HG02870 (cell line): ENCODE measurements around the gene NDUFAF3.

ENCODE experiments used
- ATAC-seq: cut with Tn5 transposase; IDR thresholded peaks from one replicate; pipeline ENCODE4 v1.9.1; 2021; ENCODE audit warnings: mild to moderate bottlenecking, moderate library complexity; ENCODE audit not compliant: unreplicated experiment

The NDUFAF3 gene

DNA sequence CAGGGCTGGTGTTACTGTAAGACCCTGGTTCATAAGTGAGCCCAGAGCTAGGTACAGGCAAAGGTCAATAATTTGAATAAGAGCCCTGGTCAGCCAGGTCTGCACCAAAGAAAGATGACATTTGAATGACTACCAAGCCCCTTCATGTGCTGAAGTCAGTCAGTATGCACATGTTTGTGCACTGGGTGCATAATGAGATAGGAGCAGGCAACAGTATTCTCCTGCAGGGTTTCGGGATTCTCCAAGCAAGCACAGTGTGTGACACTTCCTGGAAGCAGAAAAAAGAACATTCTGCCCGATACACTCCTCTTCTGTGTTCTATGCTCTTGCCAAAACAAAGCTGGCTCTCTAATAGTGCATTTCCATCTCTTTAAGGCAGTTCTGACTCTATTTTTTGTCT is 12.7 kb downstream of the NDUFAF3 start:
- no peak for ATAC-seq

GRCh38 chr3:49035281-49035680 is 13.4 kb downstream of the NDUFAF3 start:
- no peak for ATAC-seq

- no peak for ATAC-seq
Observed at GRCh38 chr3:49053543-49053942, 31.6 kb downstream of the NDUFAF3 start.

DNA sequence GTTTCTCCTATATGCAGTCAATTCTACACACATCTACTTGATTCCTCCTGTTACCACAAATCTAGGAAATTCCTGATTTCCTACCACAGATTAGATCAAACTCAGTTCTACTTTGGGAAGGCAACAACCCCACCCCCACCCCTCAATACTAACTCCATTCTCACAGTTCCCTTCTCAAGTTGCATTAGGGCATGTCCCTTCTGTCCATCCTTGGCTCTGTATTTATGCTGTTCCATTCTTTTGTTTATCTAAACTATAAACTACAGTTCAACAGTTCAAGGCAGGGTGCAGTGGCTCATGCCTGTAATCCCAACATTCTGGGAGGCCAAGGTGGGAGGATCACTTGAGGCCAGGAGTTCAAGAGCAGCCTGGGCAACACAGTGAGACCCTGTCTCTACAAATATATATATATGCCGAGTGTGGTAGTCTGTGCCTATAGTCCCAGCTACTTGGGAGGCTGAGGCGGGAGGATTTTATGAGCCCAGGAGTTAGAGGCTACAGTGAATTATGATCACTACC is 32.5 kb downstream of the NDUFAF3 start:
- no peak for ATAC-seq

DNA sequence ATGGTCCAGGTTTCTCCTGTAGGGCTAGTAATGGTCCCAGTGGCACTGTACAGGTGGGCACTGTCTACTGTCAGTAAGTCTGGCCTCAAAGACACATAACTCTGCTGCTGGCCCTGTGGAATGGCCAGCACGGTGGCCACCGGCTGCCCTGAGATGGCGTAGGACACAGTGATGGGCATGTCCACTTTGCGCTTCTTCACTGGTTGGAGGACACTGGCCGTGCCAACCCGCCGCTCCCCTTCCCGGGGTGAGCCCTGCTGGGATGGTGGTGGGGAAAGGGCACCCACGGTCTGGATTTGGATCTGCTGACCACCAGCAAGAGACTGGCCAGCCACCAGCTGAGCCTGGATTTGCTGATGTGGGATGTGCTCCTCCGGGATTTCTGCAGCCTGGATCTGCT is 35.3 kb downstream of the NDUFAF3 start:
- ATAC-seq: no peak

DNA sequence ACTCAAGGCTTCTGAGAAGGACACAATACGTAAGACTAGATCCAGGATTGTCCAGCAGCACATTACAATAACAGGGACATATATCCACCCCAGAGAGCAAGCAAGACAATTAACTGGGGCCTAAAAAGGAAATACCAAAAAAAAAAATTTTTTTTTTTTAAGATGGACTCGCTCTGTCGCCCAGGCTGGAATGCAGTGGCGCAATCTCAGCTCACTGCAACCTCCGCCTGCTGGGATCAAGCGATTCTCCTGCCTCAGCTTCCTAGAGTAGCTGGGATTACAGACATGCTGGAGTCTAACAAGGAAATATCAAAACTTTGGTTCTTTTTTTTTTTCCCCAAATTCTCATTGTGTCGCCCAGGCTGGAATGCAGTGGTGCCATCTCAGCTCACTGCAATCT is 36.1 kb downstream of the NDUFAF3 start:
- ATAC-seq: no peak
